HG02885 (cell line): ENCODE results near the gene TGFB3.

ENCODE experiments used
- ATAC-seq: cut with Tn5 transposase; IDR thresholded peaks from one replicate; pipeline ENCODE4 v1.9.1; 2021; ENCODE audit warnings: mild to moderate bottlenecking; ENCODE audit not compliant: unreplicated experiment, poor library complexity

Gene TGFB3

DNA sequence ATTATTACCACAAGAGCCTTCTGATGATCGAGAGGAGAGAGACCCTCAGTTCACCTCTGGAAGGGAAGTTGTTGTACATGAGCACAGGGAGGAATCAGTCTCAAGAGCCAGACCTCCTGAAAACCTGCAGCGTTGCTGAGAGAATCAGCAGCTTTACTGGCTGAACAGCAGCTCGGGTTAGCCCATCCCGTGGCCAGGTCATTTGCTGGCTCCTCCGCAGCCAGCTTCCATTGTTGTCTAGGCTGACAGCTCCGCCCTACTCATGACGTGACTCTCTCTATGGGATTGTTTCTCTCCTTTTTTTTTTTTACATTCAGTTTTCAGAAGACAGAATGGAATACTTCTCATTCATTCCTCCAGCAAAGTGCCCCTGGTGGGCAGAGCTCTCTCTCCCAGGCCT is 69.9 kb downstream of the TGFB3 start:
- no peak for ATAC-seq

DNA sequence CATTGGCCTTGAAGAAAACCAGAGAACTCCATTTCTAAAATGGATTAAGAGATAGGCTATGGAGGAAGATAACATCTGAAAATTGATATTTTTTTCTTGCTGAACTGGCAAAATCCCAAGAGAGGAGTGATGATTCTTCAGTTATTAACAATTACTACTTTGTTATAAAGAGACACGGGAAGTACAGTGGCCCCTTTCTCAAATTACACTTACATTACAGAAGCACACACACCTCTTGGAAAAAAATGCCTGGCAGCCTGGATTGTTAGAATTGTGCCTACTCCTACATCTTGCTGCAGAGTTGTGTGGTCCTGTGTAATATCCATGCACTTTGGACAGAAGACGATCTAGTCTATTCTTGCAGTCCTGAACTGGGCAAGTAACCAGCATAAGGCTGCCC is 71.7 kb downstream of the TGFB3 start:
- no peak for ATAC-seq

DNA sequence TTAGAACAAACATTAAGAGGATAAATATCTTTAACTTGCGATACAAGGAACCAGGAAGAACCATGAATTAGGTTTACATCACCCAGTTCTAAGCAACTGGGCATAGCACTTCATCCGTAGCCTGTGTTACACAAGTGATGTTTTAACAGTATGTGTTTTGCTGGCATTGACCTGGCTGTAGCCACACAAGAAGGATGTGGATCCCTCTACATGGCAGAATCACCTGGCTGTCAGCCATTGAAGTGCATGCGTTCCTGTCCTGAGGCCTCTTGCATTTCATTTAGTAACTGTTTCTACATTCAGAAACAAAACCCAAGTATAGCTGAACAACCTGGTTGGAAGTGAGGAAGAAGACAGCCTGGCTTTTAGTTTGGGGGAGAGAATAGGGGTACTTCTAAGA is 72.2 kb downstream of the TGFB3 start:
- ATAC-seq: no peak
